Measurements from ENCODE around the gene SNAP25.

Gene SNAP25

DNA sequence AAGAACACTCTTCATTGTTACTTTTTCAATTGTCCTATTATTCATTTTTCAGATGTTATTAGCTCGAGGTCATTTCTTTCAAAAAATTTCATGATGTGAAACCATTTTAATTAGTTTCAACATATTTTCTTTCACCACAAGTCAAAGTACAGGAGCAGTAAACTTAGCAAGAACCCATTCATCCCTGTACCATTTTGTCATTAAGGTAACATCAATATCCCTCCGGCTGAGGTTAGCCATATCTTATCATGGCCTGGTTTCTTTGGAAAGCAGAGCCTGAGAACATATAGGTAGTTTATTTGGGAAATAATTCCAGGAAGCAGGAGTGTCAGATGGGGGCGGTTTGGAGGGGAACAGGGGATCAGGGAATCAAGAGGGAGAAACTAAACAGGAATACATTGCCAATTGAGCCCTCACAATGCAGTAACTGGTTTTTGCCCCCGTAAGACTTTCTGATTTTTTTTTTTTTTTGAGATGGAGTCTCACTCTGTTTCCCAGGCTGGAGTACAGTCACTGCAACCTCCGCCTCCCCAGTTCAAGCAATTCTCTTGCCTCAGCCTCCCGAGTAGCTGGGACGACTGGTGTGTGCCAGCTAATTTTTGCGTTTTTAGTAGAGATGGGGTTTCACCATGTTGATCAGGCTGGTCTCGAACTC is 131.7 kb downstream of the SNAP25 start:
- intact Hi-C loops (cut with DNase I; ENCODE audit: low total_unique reads) = no loop called here
- Histone ChIP-seq H3K4me1 (no peaks in the 10 kb centered on the region), H3K4me3 (no peak overlapping the region), H3K27me3 (no peaks in the 10 kb centered on the region), H3K36me3 (no peaks in the 10 kb centered on the region), H3K27ac (no peak overlapping the region), H3K9me3 (no peaks in the 10 kb centered on the region)
- no peak for DNase-seq
- TF ChIP-seq, protein P1, sequence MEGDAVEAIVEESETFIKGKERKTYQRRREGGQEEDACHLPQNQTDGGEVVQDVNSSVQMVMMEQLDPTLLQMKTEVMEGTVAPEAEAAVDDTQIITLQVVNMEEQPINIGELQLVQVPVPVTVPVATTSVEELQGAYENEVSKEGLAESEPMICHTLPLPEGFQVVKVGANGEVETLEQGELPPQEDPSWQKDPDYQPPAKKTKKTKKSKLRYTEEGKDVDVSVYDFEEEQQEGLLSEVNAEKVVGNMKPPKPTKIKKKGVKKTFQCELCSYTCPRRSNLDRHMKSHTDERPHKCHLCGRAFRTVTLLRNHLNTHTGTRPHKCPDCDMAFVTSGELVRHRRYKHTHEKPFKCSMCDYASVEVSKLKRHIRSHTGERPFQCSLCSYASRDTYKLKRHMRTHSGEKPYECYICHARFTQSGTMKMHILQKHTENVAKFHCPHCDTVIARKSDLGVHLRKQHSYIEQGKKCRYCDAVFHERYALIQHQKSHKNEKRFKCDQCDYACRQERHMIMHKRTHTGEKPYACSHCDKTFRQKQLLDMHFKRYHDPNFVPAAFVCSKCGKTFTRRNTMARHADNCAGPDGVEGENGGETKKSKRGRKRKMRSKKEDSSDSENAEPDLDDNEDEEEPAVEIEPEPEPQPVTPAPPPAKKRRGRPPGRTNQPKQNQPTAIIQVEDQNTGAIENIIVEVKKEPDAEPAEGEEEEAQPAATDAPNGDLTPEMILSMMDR (IDR thresholded peaks at IDR 0.05) = no peak

DNA sequence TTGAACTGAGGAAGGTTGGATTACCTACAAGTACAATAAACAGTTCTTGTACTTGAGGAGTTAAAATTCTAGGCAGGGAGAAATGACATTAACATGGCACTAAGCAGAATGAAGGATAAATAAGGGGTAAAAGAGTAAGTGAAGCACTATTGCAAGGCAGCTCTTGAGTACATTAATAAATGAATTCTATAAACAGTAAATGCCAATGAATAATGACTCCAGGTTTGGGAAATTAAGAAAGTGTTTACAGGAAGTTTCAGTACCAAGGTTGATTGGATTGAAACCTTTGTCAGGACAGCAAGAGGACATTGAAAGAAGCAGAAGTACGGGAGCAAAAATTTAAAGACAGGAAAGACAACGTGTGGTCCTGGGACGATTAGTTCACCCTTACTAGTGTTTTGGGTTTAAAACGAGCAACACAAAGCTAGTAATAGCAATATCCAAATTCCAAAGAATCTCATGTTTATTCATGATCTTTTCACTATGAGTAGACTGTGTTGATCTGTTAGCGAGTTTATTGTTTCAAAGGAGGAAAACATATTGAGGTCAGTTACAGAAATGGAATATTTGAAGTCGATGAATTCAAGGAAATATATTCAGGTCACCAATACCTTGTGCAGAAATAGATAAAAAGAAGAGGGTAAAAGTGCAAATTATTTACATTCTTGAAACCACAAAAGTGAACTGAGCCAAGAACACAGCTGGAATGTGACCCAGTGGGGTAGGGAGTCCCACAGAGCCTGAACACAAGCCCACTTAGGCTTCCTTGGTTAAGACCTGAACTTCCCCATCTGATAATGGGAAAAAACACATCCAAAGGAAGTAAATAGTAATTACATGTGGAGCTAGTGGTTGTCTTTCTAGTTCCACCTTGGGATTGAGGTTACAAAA is 134.5 kb downstream of the SNAP25 start:
- no peaks in the 10 kb centered on the region for H3K4me1 ChIP-seq
- TF ChIP-seq, protein P1 (IDR thresholded peaks at IDR 0.05) = no peak

DNA sequence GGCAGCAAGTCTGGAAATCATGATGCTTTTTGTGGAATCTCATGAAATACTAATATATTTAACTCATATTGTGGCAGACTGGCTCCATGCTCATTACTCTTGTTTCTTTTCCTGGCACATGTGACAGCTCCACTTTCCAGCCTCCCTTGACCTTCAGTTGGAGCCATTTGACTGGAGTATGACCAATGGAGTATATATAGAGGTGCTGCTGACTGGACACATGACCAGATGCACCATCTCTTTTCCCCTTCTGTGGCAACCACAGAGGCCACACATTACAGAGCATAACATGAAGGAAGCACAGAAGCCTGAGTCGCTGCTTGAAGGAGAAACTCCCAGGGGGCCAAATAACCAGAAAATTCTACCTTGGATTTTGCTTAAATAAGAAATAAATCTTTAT is 138.0 kb downstream of the SNAP25 start:
- Histone ChIP-seq H3K4me3 (no peak overlapping the region), H3K27me3 (no peaks in the 10 kb centered on the region), H3K9me3 (no peaks in the 10 kb centered on the region), H3K36me3 (no peaks in the 10 kb centered on the region), H3K4me1 (peaks cover 0 to 10% (median 2%) of the 10 kb centered on the region in 4 donors), H3K27ac (no peak overlapping the region)
- TF ChIP-seq, protein P1 (IDR thresholded peaks at IDR 0.05) = no peak
- intact Hi-C loops (cut with DNase I; ENCODE audit: low total_unique reads) = no loop called here
- DNase-seq = no peak

More for the DNA sequence above, 134.5 kb downstream of the SNAP25 start:
- intact Hi-C loops (cut with DNase I; ENCODE audit: low total_unique reads) = no loop called here
- DNase-seq = no peak
- no peaks in the 10 kb centered on the region for H3K36me3 ChIP-seq
- H3K27ac ChIP-seq = no peak overlapping the region
- no peaks in the 10 kb centered on the region for H3K27me3 ChIP-seq
- H3K9me3 ChIP-seq = no peaks in the 10 kb centered on the region
- no peak overlapping the region for H3K4me3 ChIP-seq
